ENCODE data around the gene PICK1.
A peak's percentile ranks its signal among the peaks of the same experiment; 100 is the strongest.

Gene PICK1

GRCh38 chr22:38056969-38057891 lies at the start of gene PICK1:
TSS of gene PICK1 (plus strand) at chr22:38057404. CDS start at chr22:38057810, 406 bp downstream.
- DNase-seq: peak; percentile 94

- DNase-seq: no peak
Observed at GRCh38 chr22:38009000-38009806, 48.0 kb upstream of the PICK1 start.

GRCh38 chr22:38012604-38013072 lies 44.6 kb upstream of the PICK1 start:
- DNase-seq: no peak

- no peak for DNase-seq
Observed at GRCh38 chr22:38014083-38014482, 43.1 kb upstream of the PICK1 start.

GRCh38 chr22:38016182-38017151 lies 40.7 kb upstream of the PICK1 start:
- DNase-seq: no peak

- DNase-seq: no peak
Observed at GRCh38 chr22:38017272-38017920, 39.8 kb upstream of the PICK1 start.

- no peak for DNase-seq
Observed at GRCh38 chr22:38017939-38018885, 39.0 kb upstream of the PICK1 start.

- no peak for DNase-seq
Observed at GRCh38 chr22:38018938-38019827, 38.0 kb upstream of the PICK1 start.

- no peak for DNase-seq
Observed at GRCh38 chr22:38021206-38021605, 36.0 kb upstream of the PICK1 start.

GRCh38 chr22:38023045-38023444 lies 34.2 kb upstream of the PICK1 start:
- DNase-seq: no peak

- no peak for DNase-seq
Observed at GRCh38 chr22:38025514-38025913, 31.7 kb upstream of the PICK1 start.

GRCh38 chr22:38026130-38027111 lies 30.8 kb upstream of the PICK1 start:
- DNase-seq: no peak

- no peak for DNase-seq
Observed at GRCh38 chr22:38027487-38027886, 29.7 kb upstream of the PICK1 start.

- no peak for DNase-seq
Observed at GRCh38 chr22:38028344-38029130, 28.7 kb upstream of the PICK1 start.

- no peak for DNase-seq
Observed at GRCh38 chr22:38029370-38029769, 27.8 kb upstream of the PICK1 start.

- no peak for DNase-seq
Observed at GRCh38 chr22:38029901-38030300, 27.3 kb upstream of the PICK1 start.

GRCh38 chr22:38030311-38031133 lies 26.7 kb upstream of the PICK1 start:
- DNase-seq: no peak
